H9 (cell line): ENCODE data around the gene TAS1R1. TPM values are rescaled to one million over a fixed set of nuclear protein-coding genes. Genes with fewer than 3 reads are reported as not detected.

Source experiments
- DNase-seq: peaks from one replicate; pipeline ENCODE4 v3.0.0-alpha.2; 2017
- H2AFZ ChIP-seq: one replicate; pipeline ENCODE4 v1.6.1; 2013; ENCODE audit warnings: mild to moderate bottlenecking, low read length, control low read depth, moderate library complexity
- H2AK5ac ChIP-seq: 2 replicates; pipeline ENCODE4 v1.6.1; 2013; ENCODE audit warnings: low read length, control low read depth, mixed read lengths; ENCODE audit not compliant: insufficient read length
- H2BK120ac ChIP-seq: one replicate; pipeline ENCODE4 v1.6.1; 2013; ENCODE audit warnings: low read depth, mild to moderate bottlenecking, low read length, control low read depth, inconsistent platforms; ENCODE audit not compliant: poor library complexity, severe bottlenecking
- H2BK12ac ChIP-seq: 2 replicates; pipeline ENCODE4 v1.6.1; 2013; ENCODE audit warnings: low read length, control low read depth, mixed read lengths, low read depth; ENCODE audit not compliant: insufficient read length
- H2BK15ac ChIP-seq: 2 replicates; pipeline ENCODE4 v1.6.1; 2013; ENCODE audit warnings: low read depth, low read length, control low read depth
- H2BK20ac ChIP-seq: one replicate; pipeline ENCODE4 v1.6.1; 2013; ENCODE audit warnings: low read depth, mild to moderate bottlenecking, low read length, control low read depth, inconsistent platforms; ENCODE audit not compliant: poor library complexity, severe bottlenecking
- H2BK5ac ChIP-seq: 2 replicates; pipeline ENCODE4 v1.6.1; 2013; ENCODE audit warnings: low read length, control low read depth, mixed read lengths; ENCODE audit not compliant: insufficient read length
- H3K14ac ChIP-seq: 2 replicates; pipeline ENCODE4 v1.6.1; 2013; ENCODE audit warnings: low read length, control low read depth; ENCODE audit not compliant: insufficient read depth
- H3K18ac ChIP-seq: 2 replicates; pipeline ENCODE4 v1.6.1; 2013; ENCODE audit warnings: low read depth, mild to moderate bottlenecking, mixed read lengths, low read length, control low read depth; ENCODE audit not compliant: insufficient read length
- H3K23ac ChIP-seq: 2 replicates; pipeline ENCODE4 v1.6.1; 2013; ENCODE audit warnings: low read length, control low read depth, mixed read lengths, low read depth; ENCODE audit not compliant: insufficient read length
- H3K23me2 ChIP-seq: 2 replicates; pipeline ENCODE4 v1.6.1; 2013; ENCODE audit warnings: low read depth, mild to moderate bottlenecking, mixed read lengths, low read length, control low read depth; ENCODE audit not compliant: insufficient read length, poor library complexity, severe bottlenecking
- H3K27ac ChIP-seq: 2 replicates; pipeline ENCODE4 v1.5.1; 2013; ENCODE audit warnings: low read length, control low read depth, mixed read lengths, low read depth; ENCODE audit not compliant: insufficient read length
- H3K27me3 ChIP-seq: 2 replicates; pipeline ENCODE4 v1.6.1; 2013; ENCODE audit warnings: low read length, control low read depth, inconsistent platforms; ENCODE audit not compliant: insufficient read depth
- H3K4ac ChIP-seq: 2 replicates; pipeline ENCODE4 v1.6.1; 2013; ENCODE audit warnings: low read depth, mild to moderate bottlenecking, control low read depth, inconsistent platforms, low read length, moderate library complexity
- H3K4me1 ChIP-seq: 2 replicates; pipeline ENCODE4 v1.6.1; 2013; ENCODE audit warnings: low read length, control low read depth, inconsistent platforms; ENCODE audit not compliant: insufficient read depth
- H3K4me2 ChIP-seq: 2 replicates; pipeline ENCODE4 v1.6.1; 2013; ENCODE audit warnings: low read length, control low read depth, mixed read lengths; ENCODE audit not compliant: insufficient read length, insufficient read depth
- H3K56ac ChIP-seq: 2 replicates; pipeline ENCODE4 v1.6.1; 2013; ENCODE audit warnings: low read depth, mild to moderate bottlenecking, mixed read lengths, low read length, control low read depth; ENCODE audit not compliant: insufficient read length
- H3K79me1 ChIP-seq: 2 replicates; pipeline ENCODE4 v1.6.1; 2013; ENCODE audit warnings: low read depth, mild to moderate bottlenecking, moderate library complexity, low read length, control low read depth, inconsistent platforms; ENCODE audit not compliant: insufficient read depth, poor library complexity, severe bottlenecking
- H3K79me2 ChIP-seq: 2 replicates; pipeline ENCODE4 v1.6.1; 2013; ENCODE audit warnings: low read length, control low read depth, inconsistent platforms; ENCODE audit not compliant: insufficient read depth
- H3K9ac ChIP-seq: 2 replicates; pipeline ENCODE4 v1.6.1; 2013; ENCODE audit warnings: low read length, control low read depth, mixed read lengths; ENCODE audit not compliant: insufficient read length; ENCODE audit errors: extremely low read depth
- H3K9me3 ChIP-seq: one replicate; pipeline ENCODE4 v1.6.1; 2013; ENCODE audit warnings: low read depth, low read length, inconsistent platforms; ENCODE audit not compliant: control insufficient read depth
- H3T11ph ChIP-seq: one replicate; pipeline ENCODE4 v1.6.1; 2013; ENCODE audit warnings: mild to moderate bottlenecking, low read length, control low read depth, inconsistent platforms
- H4K20me1 ChIP-seq: one replicate; pipeline ENCODE4 v1.6.1; 2013; ENCODE audit not compliant: control insufficient read depth, insufficient read length, insufficient read depth
- H4K5ac ChIP-seq: 2 replicates; pipeline ENCODE4 v1.6.1; 2013; ENCODE audit warnings: low read depth, mild to moderate bottlenecking, mixed read lengths, low read length, control low read depth; ENCODE audit not compliant: insufficient read length
- H4K8ac ChIP-seq: replicated peaks from 2 replicates; pipeline ENCODE4 v1.6.1; 2013; ENCODE audit warnings: low read length, control low read depth, mixed read lengths, low read depth; ENCODE audit not compliant: insufficient read length
- H4K91ac ChIP-seq: 2 replicates; pipeline ENCODE4 v1.6.1; 2013; ENCODE audit warnings: low read depth, mild to moderate bottlenecking, moderate library complexity, mixed read lengths, low read length, control low read depth; ENCODE audit not compliant: insufficient read length
- H3K27ac Mint-ChIP-seq, 3 experiments: 2 replicates in 2 of 3; 3 replicates in 1 of 3; pipeline ENCODE4 v1.8.0; 2020 to 2021; ENCODE audit warnings: mixed read lengths in 3 of 3, mild to moderate bottlenecking in 1 of 3, moderate library complexity in 1 of 3
- H3K27me3 Mint-ChIP-seq: 2 replicates; pipeline ENCODE4 v1.8.0; 2021; ENCODE audit warnings: low read depth, mild to moderate bottlenecking, moderate library complexity, mixed read lengths
- H3K36me3 Mint-ChIP-seq, 3 experiments: 2 replicates in 2 of 3; 3 replicates in 1 of 3; pipeline ENCODE4 v1.8.0; 2020 to 2021; ENCODE audit warnings: low read depth in 3 of 3, mixed read lengths in 3 of 3; ENCODE audit not compliant: insufficient read depth in 1 of 3
- H3K4me1 Mint-ChIP-seq, 2 experiments: 2 replicates each; pipeline ENCODE4 v1.8.0; 2020; ENCODE audit warnings: mixed read lengths in 2 of 2
- H3K4me3 Mint-ChIP-seq, 2 experiments: 2 replicates in 1 of 2; 3 replicates in 1 of 2; pipeline ENCODE4 v1.8.0; 2020 to 2021; ENCODE audit warnings: mild to moderate bottlenecking in 2 of 2, mixed read lengths in 2 of 2, moderate library complexity in 1 of 2
- H3K9me3 Mint-ChIP-seq, 2 experiments: 2 replicates in 1 of 2; 3 replicates in 1 of 2; pipeline ENCODE4 v1.8.0; 2020; ENCODE audit warnings: mild to moderate bottlenecking in 2 of 2, mixed read lengths in 2 of 2, moderate library complexity in 1 of 2
- CTCF ChIP-seq: fragments of 200-600 bp; sonication (generic); conservative IDR thresholded peaks from 3 replicates; pipeline ENCODE4 v1.8.0; 2021; ENCODE audit warnings: antibody characterized with exemption, mild to moderate bottlenecking
- WGBS: extraction: QIAGEN DNeasy Blood & Tissue Kit; methylation state at CpG from one replicate; pipeline ENCODE4 v1.1.7; 2013; ENCODE audit warnings: missing lambda C conversion rate, low lambda C conversion rate, mixed read lengths; ENCODE audit not compliant: insufficient read length; ENCODE audit errors: extremely low coverage; 5-methylcytosine and 5-hydroxymethylcytosine counted together
- total RNA-seq: library from RNA; stranded (reverse); gene quantifications from 2 replicates; pipeline ENCODE4 v1.2.1, GENCODE V29; 2021

The TAS1R1 gene
- total RNA-seq, 1 experiment from 2014 or later = not detected

GRCh38 chr1:6506210-6507036 lies 48.7 kb upstream of the TAS1R1 start:
- Histone ChIP-seq H2BK5ac (no peak overlapping the region), H2AK5ac (no peak overlapping the region), H2AFZ (no peak overlapping the region), H3K9ac (no peak overlapping the region), H2BK15ac (no peak overlapping the region), H3K4me1 (no peaks in the 10 kb centered on the region), H3K9me3 (no peaks in the 10 kb centered on the region), H2BK120ac (no peak overlapping the region), H4K20me1 (no peaks in the 10 kb centered on the region), H3K79me1 (no peaks in the 10 kb centered on the region), H3K4ac (no peak overlapping the region), H4K8ac (no peak overlapping the region), H3K79me2 (no peaks in the 10 kb centered on the region), H3K14ac (no peak overlapping the region), H3K27me3 (no peaks in the 10 kb centered on the region), H3T11ph (no peak overlapping the region), H3K56ac (no peak overlapping the region), H2BK12ac (no peak overlapping the region), H4K91ac (no peak overlapping the region), H3K4me2 (no peak overlapping the region), H2BK20ac (no peak overlapping the region), H3K23ac (no peak overlapping the region), H3K27ac (no peak overlapping the region), H3K23me2 (no peaks in the 10 kb centered on the region), H3K18ac (no peak overlapping the region), H4K5ac (no peak overlapping the region)
- WGBS = no CpG with 5 or more reads among the region's 31 CpGs
- peaks cover 5% of the 10 kb centered on the region; the same call in 1 of the 2 replicates for H3K27me3 Mint-ChIP-seq
- TF ChIP-seq CTCF = no peak
- H3K9me3 Mint-ChIP-seq = no peaks in the 10 kb centered on the region
- peak overlapping the region in 1 of 3 experiments; percentile 65; a peak in 2 of 7 replicates for H3K27ac Mint-ChIP-seq
- peaks cover 0 to 3% of the 10 kb centered on the region in 2 experiments; a peak in 2 of 4 replicates for H3K4me1 Mint-ChIP-seq
- no peak for DNase-seq
- no peak overlapping the region for H3K4me3 Mint-ChIP-seq
- no peaks in the 10 kb centered on the region for H3K36me3 Mint-ChIP-seq
